Measurements from ENCODE around the gene HAND1. TPM values are rescaled to one million over a fixed set of nuclear protein-coding genes. Genes with fewer than 3 reads are reported as not detected.

The HAND1 gene
- total RNA-seq, 4 donors from 2014 or later, result 6.7 to 8.0 (median 7.4) TPM

GRCh38 chr5:154506049-154506715 lies 28.2 kb upstream of the HAND1 start:
- Histone ChIP-seq H3K4me1 (no peaks in the 10 kb centered on the region), H3K27ac (no peak overlapping the region), H3K9me3 (no peaks in the 10 kb centered on the region), H3K36me3 (no peaks in the 10 kb centered on the region), H3K27me3 (no peaks in the 10 kb centered on the region), H3K4me3 (no peak overlapping the region)
- intact Hi-C loops (cut with DNase I; ENCODE audit: low total_unique reads) (no loop called here), in situ Hi-C loops (cut with MboI; ENCODE audit: low pct_ligation_motif_present in 1 of 4, low pct_unique_long_range_greater_than_20kb in 1 of 4, low sequenced_read_pairs in 3 of 4) (no loop called here)
- WGBS, 2 donors (ENCODE audit: low coverage in 1 of 2), result 85% methylated on average over 8 of the region's 8 CpGs; no CpG with 5 or more reads in 1 of the 2 donors
- TF ChIP-seq POLR2A (IDR thresholded peaks at IDR 0.05) (no peak), POLR2AphosphoS5 (IDR thresholded peaks at IDR 0.05) (no peak), CTCF (IDR thresholded peaks at IDR 0.05) (no peak), EP300 (IDR thresholded peaks at IDR 0.05; ENCODE audit: low read depth) (no peak)
- no peak for DNase-seq

GRCh38 chr5:154505567-154505966 lies 27.5 kb upstream of the HAND1 start:
- H3K9me3 ChIP-seq, result no peaks in the 10 kb centered on the region
- H3K27ac ChIP-seq, result no peak overlapping the region
- intact Hi-C loops (cut with DNase I; ENCODE audit: low total_unique reads), result no loop called here
- H3K4me3 ChIP-seq, result no peak overlapping the region
- WGBS, 2 donors (ENCODE audit: low coverage in 1 of 2), result 65% methylated on average over 10 of the region's 10 CpGs; no CpG with 5 or more reads in 1 of the 2 donors
- H3K27me3 ChIP-seq, result no peaks in the 10 kb centered on the region
- DNase-seq, result no peak
- no peaks in the 10 kb centered on the region for H3K4me1 ChIP-seq
- H3K36me3 ChIP-seq, result no peaks in the 10 kb centered on the region
- no peak for TF ChIP-seq CTCF (IDR thresholded peaks at IDR 0.05)
- TF ChIP-seq EP300 (IDR thresholded peaks at IDR 0.05; ENCODE audit: low read depth), result no peak
- no peak for TF ChIP-seq POLR2A (IDR thresholded peaks at IDR 0.05)
- no peak for TF ChIP-seq POLR2AphosphoS5 (IDR thresholded peaks at IDR 0.05)
- in situ Hi-C loops (cut with MboI; ENCODE audit: low pct_ligation_motif_present in 1 of 4, low pct_unique_long_range_greater_than_20kb in 1 of 4, low sequenced_read_pairs in 3 of 4), result no loop called here

- Histone ChIP-seq H3K4me1 (no peaks in the 10 kb centered on the region), H3K36me3 (no peaks in the 10 kb centered on the region), H3K9me3 (no peaks in the 10 kb centered on the region), H3K27me3 (no peaks in the 10 kb centered on the region), H3K27ac (no peak overlapping the region), H3K4me3 (no peak overlapping the region)
- DNase-seq, result no peak
- WGBS, 2 donors (ENCODE audit: low coverage in 1 of 2), result 88% methylated on average over 2 of the region's 2 CpGs; no CpG with 5 or more reads in 1 of the 2 donors
- intact Hi-C loops (cut with DNase I; ENCODE audit: low total_unique reads) (no loop called here), in situ Hi-C loops (cut with MboI; ENCODE audit: low pct_ligation_motif_present in 1 of 4, low pct_unique_long_range_greater_than_20kb in 1 of 4, low sequenced_read_pairs in 3 of 4) (no loop called here)
- TF ChIP-seq POLR2A (IDR thresholded peaks at IDR 0.05), result no peak
- no peak for TF ChIP-seq POLR2AphosphoS5 (IDR thresholded peaks at IDR 0.05)
- no peak for TF ChIP-seq CTCF (IDR thresholded peaks at IDR 0.05)
- no peak for TF ChIP-seq EP300 (IDR thresholded peaks at IDR 0.05; ENCODE audit: low read depth)
These were observed 25.6 kb upstream of the HAND1 start for GRCh38 chr5:154503698-154504039.

GRCh38 chr5:154502180-154502579 lies 24.2 kb upstream of the HAND1 start:
- intact Hi-C loops (cut with DNase I; ENCODE audit: low total_unique reads), result no loop called here
- H3K27ac ChIP-seq, result no peak overlapping the region
- TF ChIP-seq CTCF (IDR thresholded peaks at IDR 0.05), result no peak
- TF ChIP-seq POLR2AphosphoS5 (IDR thresholded peaks at IDR 0.05), result no peak
- TF ChIP-seq POLR2A (IDR thresholded peaks at IDR 0.05), result no peak
- TF ChIP-seq EP300 (IDR thresholded peaks at IDR 0.05; ENCODE audit: low read depth), result no peak
- peaks cover 3% of the 10 kb centered on the region for H3K27me3 ChIP-seq
- in situ Hi-C loops (cut with MboI; ENCODE audit: low pct_ligation_motif_present in 1 of 4, low pct_unique_long_range_greater_than_20kb in 1 of 4, low sequenced_read_pairs in 3 of 4), result no loop called here
- no peaks in the 10 kb centered on the region for H3K4me1 ChIP-seq
- 82% methylated on average over 1 of the region's 1 CpG; no CpG with 5 or more reads in 1 of the 2 donors for WGBS, 2 donors (ENCODE audit: low coverage in 1 of 2)
- no peaks in the 10 kb centered on the region for H3K36me3 ChIP-seq
- no peak overlapping the region for H3K4me3 ChIP-seq
- no peak for DNase-seq
- H3K9me3 ChIP-seq, result no peaks in the 10 kb centered on the region

All from transverse colon (tissue), 4 donors.